K562 (cell line): ENCODE measurements around the gene SELENOO. TPM values are rescaled to one million over a fixed set of nuclear protein-coding genes. Genes with fewer than 3 reads are reported as not detected.
A peak's percentile ranks its signal among the peaks of the same experiment; 100 is the strongest.

ENCODE experiments used
- ARNT ChIP-seq, 2 experiments: fragments of 450-650 bp; IDR thresholded peaks; 2 replicates each; pipeline ENCODE4 v1.6.1; 2016; ENCODE audit warnings: mild to moderate bottlenecking in 1 of 2
- CBX5 ChIP-seq: IDR thresholded peaks from 2 replicates; pipeline ENCODE4 v1.6.1; 2014; ENCODE audit warnings: low read depth, borderline replicate concordance
- EHMT2 ChIP-seq: fragments of 450-650 bp; IDR thresholded peaks from 2 replicates; pipeline ENCODE4 v1.6.1; 2018; ENCODE audit warnings: antibody characterized with exemption
- LCOR ChIP-seq: sonication (generic); formaldehyde crosslinking; IDR thresholded peaks from 2 replicates; pipeline ENCODE4 v1.8.0; 2022; ENCODE audit warnings: mild to moderate bottlenecking, missing genetic modification reagents
- MTA1 ChIP-seq: fragments of 450-650 bp; IDR thresholded peaks from 2 replicates; pipeline ENCODE4 v1.6.1; 2017; ENCODE audit warnings: borderline replicate concordance
- MYBL2 ChIP-seq, 2 experiments: fragments of 450-650 bp in 1 of 2; sonication (generic) in 1 of 2; formaldehyde crosslinking in 1 of 2; IDR thresholded peaks; 2 replicates each; pipeline versions ENCODE4 v1.6.1 to v1.8.1; 2017 to 2022; ENCODE audit warnings: borderline replicate concordance in 1 of 2, inconsistent platforms in 1 of 2, low read depth in 1 of 2, mild to moderate bottlenecking in 1 of 2, missing genetic modification reagents in 1 of 2, moderate library complexity in 1 of 2
- NCOA1 ChIP-seq: fragments of 450-650 bp; IDR thresholded peaks from 2 replicates; pipeline ENCODE4 v1.6.1; 2016; ENCODE audit warnings: low read depth
- NR2C2 ChIP-seq, 2 experiments: fragments of 200-800 bp in 1 of 2; sonication (Bioruptor generic) in 1 of 2; sonication (generic) in 1 of 2; formaldehyde crosslinking in 1 of 2; IDR thresholded peaks; 2 replicates each; pipeline versions ENCODE4 v1.6.1 to v1.8.0; 2016 to 2022; ENCODE audit warnings: mild to moderate bottlenecking in 1 of 2, missing compliant biosample characterization in 1 of 2, missing genetic modification characterization in 1 of 2, missing genetic modification reagents in 1 of 2
- PPARD ChIP-seq: fragments of 250-450 bp; sonication (Bioruptor Pico); IDR thresholded peaks from 2 replicates; pipeline ENCODE4 v1.8.0; 2022; ENCODE audit warnings: inconsistent platforms, mild to moderate bottlenecking, moderate library complexity
- RFX7 ChIP-seq: fragments of 250-450 bp; sonication (Bioruptor Pico); IDR thresholded peaks from 2 replicates; pipeline ENCODE4 v1.5.1; 2021; ENCODE audit warnings: mild to moderate bottlenecking
- STAT5A ChIP-seq: IDR thresholded peaks from 2 replicates; pipeline ENCODE4 v1.6.1; 2012; ENCODE audit warnings: low read length, inconsistent platforms, borderline replicate concordance
- TCF7 ChIP-seq: sonication (generic); IDR thresholded peaks from 2 replicates; pipeline ENCODE4 v1.6.1; 2016; ENCODE audit warnings: antibody characterized with exemption, borderline replicate concordance
- TGIF2 ChIP-seq: sonication (generic); formaldehyde crosslinking; IDR thresholded peaks from 2 replicates; pipeline ENCODE4 v1.8.1; 2022; ENCODE audit warnings: mild to moderate bottlenecking, missing genetic modification reagents, moderate library complexity
- XRCC4 ChIP-seq: IDR thresholded peaks from one replicate; pipeline ENCODE4 v1.6.1; 2011; ENCODE audit not compliant: insufficient read depth, insufficient read length; ENCODE audit errors: extremely low read depth
- ZBTB1 ChIP-seq: sonication (generic); formaldehyde crosslinking; IDR thresholded peaks from 2 replicates; pipeline ENCODE4 v1.8.1; 2023; ENCODE audit warnings: missing genetic modification reagents, low read depth, mild to moderate bottlenecking, borderline replicate concordance
- ZFPM2 ChIP-seq: fragments of 250-450 bp; sonication (Bioruptor Pico); IDR thresholded peaks from 2 replicates; pipeline ENCODE4 v1.5.1; 2022; ENCODE audit warnings: mild to moderate bottlenecking
- ZNF253 ChIP-seq: fragments of 250-450 bp; sonication (Bioruptor Pico); conservative IDR thresholded peaks from 2 replicates; pipeline ENCODE4 v1.6.1; 2021; ENCODE audit warnings: mild to moderate bottlenecking
- ZNF347 ChIP-seq: fragments of 450-650 bp; formaldehyde crosslinking; IDR thresholded peaks from 2 replicates; pipeline ENCODE4 v1.4.0; 2020; ENCODE audit warnings: low read depth, mild to moderate bottlenecking, moderate library complexity
- ZNF668 ChIP-seq: fragments of 250-450 bp; sonication (Bioruptor Pico); IDR thresholded peaks from 2 replicates; pipeline ENCODE4 v1.8.0; 2022; ENCODE audit warnings: mild to moderate bottlenecking, inconsistent platforms
- ZNF778 ChIP-seq: fragments of 450-650 bp; formaldehyde crosslinking; IDR thresholded peaks from 2 replicates; pipeline ENCODE4 v1.4.0; 2020; ENCODE audit warnings: mild to moderate bottlenecking, moderate library complexity
- polyA plus RNA-seq, 8 experiments: library from polyadenylated mRNA; depleted of rRNA in 4 of 8; stranded (reverse) in 5 of 8; unstranded in 3 of 8; fragments of >200 nt; fragmentation: Nextera tagmentation in 2 of 8; fragmentation: Illumina TruSeq in 1 of 8; extraction: Ambion mirVana in 2 of 8; extraction: Trizol in 1 of 8; gene quantifications; 2 replicates each; pipeline versions ENCODE4 v1.2.1 to v1.2.3, GENCODE V29; 2011 to 2014; ENCODE audit warnings: inconsistent platforms in 1 of 8, missing spikeins in 1 of 8
- total RNA-seq, 7 experiments: library from RNA; depleted of rRNA in 6 of 7; stranded (reverse); fragments of >200 nt in 6 of 7; fragmentation: Illumina TruSeq in 2 of 7; extraction: Trizol in 2 of 7; gene quantifications; 2 replicates each; pipeline versions ENCODE4 v1.2.1 to v1.2.3, GENCODE V29; 2011 to 2021; ENCODE audit warnings: low replicate concordance in 1 of 7
- TF ChIP-seq, protein P1 (sequence below): sonication (generic); formaldehyde crosslinking; IDR thresholded peaks from 2 replicates; pipeline ENCODE4 v1.8.0; 2022; ENCODE audit warnings: missing genetic modification reagents, mild to moderate bottlenecking, borderline replicate concordance
- TF ChIP-seq, protein P2 (sequence below): fragments of 450-650 bp; formaldehyde crosslinking; conservative IDR thresholded peaks from 2 replicates; pipeline ENCODE4 v1.4.0; 2022; ENCODE audit warnings: mild to moderate bottlenecking, missing genetic modification characterization
- TF ChIP-seq, protein P3 (sequence below): fragments of 250-450 bp; sonication (Bioruptor Pico); IDR thresholded peaks from 2 replicates; pipeline ENCODE4 v1.8.0; 2021; ENCODE audit warnings: mild to moderate bottlenecking, moderate library complexity

Gene SELENOO
- total and polyA plus RNA-seq, 9 of the 15 experiments (the other 6 are each of a cell fraction or from before 2014, with no cell fraction given): 0.37 to 24.9 (median 8.3) TPM

DNA sequence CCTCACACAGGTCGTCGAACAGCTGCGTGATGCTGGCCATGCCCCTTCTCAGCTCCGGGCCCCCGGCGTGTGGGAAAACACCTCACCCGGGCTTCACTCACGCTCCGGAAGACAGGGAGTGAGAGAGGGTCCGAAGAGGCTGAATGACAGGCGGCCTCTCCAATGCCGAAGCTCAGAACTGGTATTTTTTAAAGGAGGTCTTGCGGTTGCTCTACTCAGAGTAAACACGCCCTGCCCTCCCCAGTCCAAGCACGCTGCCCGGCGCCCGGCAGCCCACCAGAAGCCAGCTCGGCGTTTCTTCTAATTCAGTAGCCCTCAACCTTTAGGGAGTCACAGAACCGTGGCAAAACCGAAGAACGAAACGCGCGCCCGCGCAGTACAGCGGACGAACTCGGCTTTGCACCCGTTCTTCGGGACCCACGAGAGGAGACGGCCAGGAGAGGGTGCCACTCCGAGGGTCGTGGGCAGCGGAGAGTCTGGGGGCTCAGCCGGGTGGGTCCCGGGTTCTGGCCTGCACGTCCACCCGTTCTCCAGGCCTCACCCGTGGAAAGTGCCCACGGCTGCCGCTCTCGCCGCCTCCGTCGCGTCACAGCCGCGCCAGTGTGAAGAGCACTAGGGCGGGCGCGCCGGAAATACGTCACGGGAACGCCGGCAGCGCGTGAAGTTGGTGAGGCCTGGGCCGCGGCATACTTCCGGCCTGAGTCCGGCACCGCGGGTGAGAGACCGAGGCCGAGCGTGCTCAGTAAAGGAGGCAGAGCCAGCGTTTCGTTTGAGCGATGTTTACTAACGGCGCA lies 43.8 kb downstream of the SELENOO start, which contains the start of gene TUBGCP6 (continued):
- TF ChIP-seq LCOR (CRISPR knock-in tag) (0 out of 2 replicates have a peak, but pooled peaks have one; percentile 58), TCF7 (no peak), TGIF2 (CRISPR knock-in tag) (no peak), MYBL2 (IDR thresholded peaks at IDR 0.05; ENCODE audit: low read depth) (no peak), MYBL2 (CRISPR knock-in tag; IDR thresholded peaks at IDR 0.05; ENCODE audit: borderline replicate concordance) (no peak), STAT5A (no peak), ARNT (IDR thresholded peaks at IDR 0.05) (no peak), ZNF778 (CRISPR knock-in tag) (no peak), MTA1 (peak; percentile 98), ZNF347 (CRISPR knock-in tag) (no peak), PPARD (no peak), ZBTB1 (CRISPR knock-in tag) (no peak), ZNF253 (CRISPR knock-in tag) (no peak), RFX7 (CRISPR knock-in tag) (no peak), ZFPM2 (CRISPR knock-in tag) (no peak), CBX5 (no peak), ZNF668 (CRISPR knock-in tag) (no peak), NR2C2 (CRISPR knock-in tag; IDR thresholded peaks at IDR 0.05) (0 out of 2 replicates have a peak, but pooled peaks have one; percentile 49), NR2C2 (tag; IDR thresholded peaks at IDR 0.05) (peak; percentile 40; the same call in 1 of the 2 replicates), EHMT2 (no peak), NCOA1 (no peak), XRCC4 (no peak)
- TF ChIP-seq, protein P1, sequence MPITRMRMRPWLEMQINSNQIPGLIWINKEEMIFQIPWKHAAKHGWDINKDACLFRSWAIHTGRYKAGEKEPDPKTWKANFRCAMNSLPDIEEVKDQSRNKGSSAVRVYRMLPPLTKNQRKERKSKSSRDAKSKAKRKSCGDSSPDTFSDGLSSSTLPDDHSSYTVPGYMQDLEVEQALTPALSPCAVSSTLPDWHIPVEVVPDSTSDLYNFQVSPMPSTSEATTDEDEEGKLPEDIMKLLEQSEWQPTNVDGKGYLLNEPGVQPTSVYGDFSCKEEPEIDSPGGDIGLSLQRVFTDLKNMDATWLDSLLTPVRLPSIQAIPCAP (CRISPR knock-in tag): no peak
- TF ChIP-seq, protein P2, sequence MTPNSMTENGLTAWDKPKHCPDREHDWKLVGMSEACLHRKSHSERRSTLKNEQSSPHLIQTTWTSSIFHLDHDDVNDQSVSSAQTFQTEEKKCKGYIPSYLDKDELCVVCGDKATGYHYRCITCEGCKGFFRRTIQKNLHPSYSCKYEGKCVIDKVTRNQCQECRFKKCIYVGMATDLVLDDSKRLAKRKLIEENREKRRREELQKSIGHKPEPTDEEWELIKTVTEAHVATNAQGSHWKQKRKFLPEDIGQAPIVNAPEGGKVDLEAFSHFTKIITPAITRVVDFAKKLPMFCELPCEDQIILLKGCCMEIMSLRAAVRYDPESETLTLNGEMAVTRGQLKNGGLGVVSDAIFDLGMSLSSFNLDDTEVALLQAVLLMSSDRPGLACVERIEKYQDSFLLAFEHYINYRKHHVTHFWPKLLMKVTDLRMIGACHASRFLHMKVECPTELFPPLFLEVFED (CRISPR knock-in tag): no peak
- TF ChIP-seq, protein P3, sequence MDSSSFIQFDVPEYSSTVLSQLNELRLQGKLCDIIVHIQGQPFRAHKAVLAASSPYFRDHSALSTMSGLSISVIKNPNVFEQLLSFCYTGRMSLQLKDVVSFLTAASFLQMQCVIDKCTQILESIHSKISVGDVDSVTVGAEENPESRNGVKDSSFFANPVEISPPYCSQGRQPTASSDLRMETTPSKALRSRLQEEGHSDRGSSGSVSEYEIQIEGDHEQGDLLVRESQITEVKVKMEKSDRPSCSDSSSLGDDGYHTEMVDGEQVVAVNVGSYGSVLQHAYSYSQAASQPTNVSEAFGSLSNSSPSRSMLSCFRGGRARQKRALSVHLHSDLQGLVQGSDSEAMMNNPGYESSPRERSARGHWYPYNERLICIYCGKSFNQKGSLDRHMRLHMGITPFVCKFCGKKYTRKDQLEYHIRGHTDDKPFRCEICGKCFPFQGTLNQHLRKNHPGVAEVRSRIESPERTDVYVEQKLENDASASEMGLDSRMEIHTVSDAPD: no peak
